T-helper 2 cell treated with Interferon-gamma antibody and Interleukin-4, amounts not matched to agents 5 μg/mL and 100 μg/mL, for 36 hours (primary cell): ENCODE measurements around the gene TENM4.

Experiments
- DNase-seq: peaks from one replicate; pipeline ENCODE4 v3.0.0; 2021; ENCODE audit warnings: low spot score
- H3K27ac Mint-ChIP-seq: one replicate; pipeline ENCODE4 v1.8.0; 2021; ENCODE audit warnings: mild to moderate bottlenecking, mixed read lengths
- H3K27me3 Mint-ChIP-seq: one replicate; pipeline ENCODE4 v1.8.0; 2021; ENCODE audit warnings: low read depth, mixed read lengths
- H3K36me3 Mint-ChIP-seq: one replicate; pipeline ENCODE4 v1.8.0; 2021; ENCODE audit warnings: low read depth, mixed read lengths
- H3K4me1 Mint-ChIP-seq: one replicate; pipeline ENCODE4 v1.8.0; 2021; ENCODE audit warnings: low read depth, mixed read lengths
- H3K4me3 Mint-ChIP-seq: one replicate; pipeline ENCODE4 v1.8.0; 2022; ENCODE audit warnings: mild to moderate bottlenecking, moderate library complexity, mixed read lengths
- H3K9me3 Mint-ChIP-seq: one replicate; pipeline ENCODE4 v1.8.0; 2021; ENCODE audit warnings: mixed read lengths

TENM4 gene

GRCh38 chr11:79402912-79403311 lies 37.9 kb downstream of the TENM4 start:
- Mint-ChIP-seq H3K9me3 (no peaks in the 10 kb centered on the region), H3K27ac (no peak overlapping the region), H3K4me1 (no peaks in the 10 kb centered on the region), H3K36me3 (no peaks in the 10 kb centered on the region), H3K27me3 (no peaks in the 10 kb centered on the region), H3K4me3 (no peak overlapping the region)
- no peak for DNase-seq

GRCh38 chr11:79400717-79401330 lies 40.0 kb downstream of the TENM4 start:
- Mint-ChIP-seq H3K4me3 (no peak overlapping the region), H3K4me1 (no peaks in the 10 kb centered on the region), H3K27me3 (no peaks in the 10 kb centered on the region), H3K36me3 (no peaks in the 10 kb centered on the region), H3K9me3 (no peaks in the 10 kb centered on the region), H3K27ac (no peak overlapping the region)
- no peak for DNase-seq

- no peaks in the 10 kb centered on the region for H3K27me3 Mint-ChIP-seq
- H3K9me3 Mint-ChIP-seq = no peaks in the 10 kb centered on the region
- no peaks in the 10 kb centered on the region for H3K4me1 Mint-ChIP-seq
- no peak for DNase-seq
- no peaks in the 10 kb centered on the region for H3K36me3 Mint-ChIP-seq
- H3K4me3 Mint-ChIP-seq = no peak overlapping the region
- no peak overlapping the region for H3K27ac Mint-ChIP-seq
Observed at GRCh38 chr11:79400206-79400605, 40.6 kb downstream of the TENM4 start.

GRCh38 chr11:79397252-79397651 lies 43.6 kb downstream of the TENM4 start:
- no peak for DNase-seq
- no peaks in the 10 kb centered on the region for H3K4me1 Mint-ChIP-seq

DNA sequence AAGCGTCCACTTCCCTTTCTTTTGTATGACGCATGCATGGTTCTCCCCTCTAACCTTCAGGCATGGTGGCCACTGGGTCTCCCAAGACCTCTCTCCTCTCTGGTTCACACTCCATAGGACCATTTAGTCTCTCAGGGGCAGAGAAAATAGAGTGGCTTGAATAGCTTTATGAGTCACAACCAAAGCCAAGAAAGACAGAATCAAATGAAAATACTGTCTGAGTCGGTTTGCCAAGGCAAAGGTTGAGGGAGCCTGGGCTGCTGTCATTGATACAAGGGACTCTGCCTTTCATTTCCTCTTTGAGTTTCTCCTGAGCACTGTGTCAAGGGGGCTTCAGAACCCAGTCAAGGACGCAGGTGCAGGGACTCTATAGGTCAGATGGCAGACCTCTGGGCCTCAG lies 44.2 kb downstream of the TENM4 start:
- H3K27me3 Mint-ChIP-seq = no peaks in the 10 kb centered on the region
- H3K36me3 Mint-ChIP-seq = no peaks in the 10 kb centered on the region
- no peak overlapping the region for H3K4me3 Mint-ChIP-seq
- no peaks in the 10 kb centered on the region for H3K9me3 Mint-ChIP-seq
- no peaks in the 10 kb centered on the region for H3K4me1 Mint-ChIP-seq
- no peak overlapping the region for H3K27ac Mint-ChIP-seq
- no peak for DNase-seq

More at GRCh38 chr11:79397252-79397651, 43.6 kb downstream of the TENM4 start:
- Mint-ChIP-seq H3K27me3 (no peaks in the 10 kb centered on the region), H3K4me3 (no peak overlapping the region), H3K27ac (no peak overlapping the region), H3K36me3 (no peaks in the 10 kb centered on the region), H3K9me3 (no peaks in the 10 kb centered on the region)

- Mint-ChIP-seq H3K4me1 (no peaks in the 10 kb centered on the region), H3K27ac (no peak overlapping the region), H3K36me3 (no peaks in the 10 kb centered on the region), H3K9me3 (no peaks in the 10 kb centered on the region), H3K4me3 (no peak overlapping the region), H3K27me3 (no peaks in the 10 kb centered on the region)
- no peak for DNase-seq
Observed at GRCh38 chr11:79396001-79396400, 44.8 kb downstream of the TENM4 start.

- no peaks in the 10 kb centered on the region for H3K36me3 Mint-ChIP-seq
- H3K27me3 Mint-ChIP-seq = no peaks in the 10 kb centered on the region
- DNase-seq = no peak
- H3K27ac Mint-ChIP-seq = no peak overlapping the region
- H3K9me3 Mint-ChIP-seq = no peaks in the 10 kb centered on the region
- no peaks in the 10 kb centered on the region for H3K4me1 Mint-ChIP-seq
- H3K4me3 Mint-ChIP-seq = no peak overlapping the region
Observed at GRCh38 chr11:79393362-79394043, 47.3 kb downstream of the TENM4 start.

- no peak overlapping the region for H3K27ac Mint-ChIP-seq
- H3K4me1 Mint-ChIP-seq = no peaks in the 10 kb centered on the region
- DNase-seq = no peak
- no peaks in the 10 kb centered on the region for H3K9me3 Mint-ChIP-seq
- H3K27me3 Mint-ChIP-seq = no peaks in the 10 kb centered on the region
- no peak overlapping the region for H3K4me3 Mint-ChIP-seq
- no peaks in the 10 kb centered on the region for H3K36me3 Mint-ChIP-seq
Observed at GRCh38 chr11:79392161-79392560, 48.7 kb downstream of the TENM4 start.

- Mint-ChIP-seq H3K4me3 (no peak overlapping the region), H3K27me3 (no peaks in the 10 kb centered on the region), H3K9me3 (no peaks in the 10 kb centered on the region), H3K4me1 (no peaks in the 10 kb centered on the region), H3K36me3 (no peaks in the 10 kb centered on the region), H3K27ac (no peak overlapping the region)
- no peak for DNase-seq
Observed at GRCh38 chr11:79390923-79391322, 49.9 kb downstream of the TENM4 start.

GRCh38 chr11:79390477-79390876 lies 50.4 kb downstream of the TENM4 start:
- H3K9me3 Mint-ChIP-seq = no peaks in the 10 kb centered on the region
- H3K27ac Mint-ChIP-seq = no peak overlapping the region
- no peaks in the 10 kb centered on the region for H3K27me3 Mint-ChIP-seq
- H3K4me3 Mint-ChIP-seq = no peak overlapping the region
- H3K36me3 Mint-ChIP-seq = no peaks in the 10 kb centered on the region
- DNase-seq = no peak
- H3K4me1 Mint-ChIP-seq = no peaks in the 10 kb centered on the region

DNA sequence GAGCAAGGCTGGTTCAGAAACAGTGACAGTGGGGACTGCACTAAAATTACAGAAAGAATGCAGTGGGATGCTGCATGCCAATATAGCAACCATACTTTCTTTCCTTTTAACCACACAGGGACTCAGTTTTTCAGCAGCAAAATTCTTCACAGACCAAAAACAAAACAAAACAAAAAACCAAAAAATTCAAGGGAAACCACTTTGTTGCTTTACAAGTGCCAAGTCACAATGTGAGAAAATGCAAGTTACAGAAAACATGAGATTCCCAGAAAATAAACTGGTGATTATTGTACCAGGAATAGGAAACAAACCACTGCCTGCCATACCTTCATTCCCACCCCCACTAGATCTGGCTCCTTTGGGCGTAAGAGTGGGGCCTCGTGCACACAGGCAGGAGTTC lies 52.6 kb downstream of the TENM4 start:
- Mint-ChIP-seq H3K27me3 (no peaks in the 10 kb centered on the region), H3K4me3 (no peak overlapping the region), H3K36me3 (no peaks in the 10 kb centered on the region), H3K4me1 (no peaks in the 10 kb centered on the region), H3K27ac (no peak overlapping the region), H3K9me3 (no peaks in the 10 kb centered on the region)
- DNase-seq = no peak

DNA sequence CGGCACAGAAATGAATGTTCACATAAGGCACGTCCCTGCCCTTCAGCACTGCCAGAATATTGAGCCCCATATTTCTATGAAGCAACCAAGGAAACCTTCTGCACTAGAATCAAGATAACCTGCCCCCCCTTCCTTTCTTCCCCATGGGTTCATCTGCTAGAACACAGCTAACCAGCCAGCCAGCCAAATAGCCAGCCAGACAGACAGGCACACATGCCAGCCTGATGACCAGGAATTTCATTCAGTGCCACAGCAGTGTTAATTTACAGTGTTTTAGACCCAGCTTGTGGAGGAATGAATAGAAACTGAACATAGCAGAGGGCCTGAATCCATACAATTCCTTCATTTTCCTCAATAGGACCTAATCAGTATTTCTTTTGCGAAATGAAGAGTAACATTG lies 57.0 kb downstream of the TENM4 start:
- DNase-seq = no peak
- Mint-ChIP-seq H3K27ac (no peak overlapping the region), H3K27me3 (no peaks in the 10 kb centered on the region), H3K4me3 (no peak overlapping the region), H3K4me1 (no peaks in the 10 kb centered on the region), H3K9me3 (no peaks in the 10 kb centered on the region), H3K36me3 (no peaks in the 10 kb centered on the region)

- DNase-seq = no peak
- no peak overlapping the region for H3K4me3 Mint-ChIP-seq
- H3K27me3 Mint-ChIP-seq = no peaks in the 10 kb centered on the region
- no peaks in the 10 kb centered on the region for H3K4me1 Mint-ChIP-seq
- no peak overlapping the region for H3K27ac Mint-ChIP-seq
- no peaks in the 10 kb centered on the region for H3K9me3 Mint-ChIP-seq
- no peaks in the 10 kb centered on the region for H3K36me3 Mint-ChIP-seq
Observed at GRCh38 chr11:79382301-79383050, 58.4 kb downstream of the TENM4 start.

GRCh38 chr11:79381036-79381435 lies 59.8 kb downstream of the TENM4 start:
- no peaks in the 10 kb centered on the region for H3K4me1 Mint-ChIP-seq
- no peak overlapping the region for H3K27ac Mint-ChIP-seq
- no peak overlapping the region for H3K4me3 Mint-ChIP-seq
- no peaks in the 10 kb centered on the region for H3K36me3 Mint-ChIP-seq
- no peaks in the 10 kb centered on the region for H3K9me3 Mint-ChIP-seq
- no peaks in the 10 kb centered on the region for H3K27me3 Mint-ChIP-seq
- no peak for DNase-seq
